Activated T-cell treated with anti-CD3 and anti-CD28 coated beads, Interleukin-2, amount 50 U/mL, for 48 hours (primary cell): Measurements from ENCODE around the gene NHS.
"Not testable (repeated sequence)": the region's sequence is repeated elsewhere in the genome, so short reads cannot be mapped to it uniquely, and the experiment has no call there.

ENCODE experiments used
- DNase-seq, 2 experiments: peaks; one replicate each; pipeline ENCODE4 v3.0.0-alpha.2; 2020

Gene NHS

DNA sequence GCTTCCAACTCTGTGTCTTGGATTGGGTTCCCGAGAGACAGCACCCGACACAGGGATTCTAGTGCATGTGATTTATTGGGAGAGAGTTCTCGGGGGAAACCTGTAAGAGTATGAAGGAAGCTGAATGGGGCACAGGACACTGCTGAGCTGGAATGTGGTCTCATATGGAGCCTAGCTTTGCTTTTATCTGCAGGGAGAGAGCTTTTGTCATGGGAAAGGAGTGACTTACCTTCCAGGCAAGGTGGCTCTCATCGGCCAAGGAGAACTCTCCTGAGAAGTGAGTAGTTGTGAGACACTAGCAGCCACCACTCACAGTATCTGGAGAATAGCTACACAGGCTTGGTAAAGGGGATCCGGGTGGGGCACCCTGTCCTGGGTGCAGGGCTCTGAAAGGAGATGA lies 124.5 kb downstream of the NHS start:
- no peak for DNase-seq

DNA sequence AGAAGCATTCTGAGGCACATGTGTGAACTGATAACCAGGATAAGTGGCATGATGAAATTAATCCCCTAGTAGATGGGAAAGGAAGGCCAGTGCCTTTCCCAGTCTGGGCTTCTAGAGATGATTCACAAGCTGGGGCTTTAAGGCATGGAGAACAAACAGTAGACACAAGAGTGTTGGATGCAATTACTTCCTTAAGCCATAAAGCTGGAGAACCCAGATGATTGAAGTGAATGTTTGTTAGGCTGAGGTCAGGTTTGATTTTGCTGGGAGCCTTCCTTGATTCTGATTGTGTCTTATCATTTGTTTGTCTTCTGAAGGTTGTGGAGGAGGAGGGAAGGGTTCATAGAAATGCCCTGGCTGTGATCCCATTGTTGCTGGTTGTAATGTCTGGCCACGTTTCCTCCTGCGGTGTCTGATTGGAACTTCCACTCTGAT lies 125.2 kb downstream of the NHS start:
- no peak for DNase-seq

DNA sequence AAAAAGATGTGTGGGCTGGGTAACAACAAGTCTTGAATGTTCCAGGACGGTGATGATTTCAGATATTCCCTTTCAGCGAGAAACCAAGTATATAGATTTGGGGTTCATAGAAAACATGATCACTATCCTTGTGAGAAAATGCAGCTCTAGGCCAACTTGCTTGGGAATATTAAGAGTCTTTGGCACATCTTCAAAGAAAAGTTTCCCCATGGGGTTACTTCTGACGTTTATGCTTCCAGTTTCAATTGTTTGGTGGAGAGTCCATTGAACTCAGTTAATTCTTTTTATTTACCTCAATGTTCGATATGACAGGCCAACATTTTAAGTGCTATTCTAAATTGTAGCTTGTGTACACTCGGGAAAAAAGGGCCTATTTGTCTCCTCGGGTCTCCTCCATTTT lies 126.7 kb downstream of the NHS start:
- DNase-seq: no peak

GRCh38 chrX:17506352-17506751 lies 131.4 kb downstream of the NHS start:
- DNase-seq: not testable (repeated sequence)

GRCh38 chrX:17511556-17511955 lies 136.6 kb downstream of the NHS start:
- DNase-seq: no peak

DNA sequence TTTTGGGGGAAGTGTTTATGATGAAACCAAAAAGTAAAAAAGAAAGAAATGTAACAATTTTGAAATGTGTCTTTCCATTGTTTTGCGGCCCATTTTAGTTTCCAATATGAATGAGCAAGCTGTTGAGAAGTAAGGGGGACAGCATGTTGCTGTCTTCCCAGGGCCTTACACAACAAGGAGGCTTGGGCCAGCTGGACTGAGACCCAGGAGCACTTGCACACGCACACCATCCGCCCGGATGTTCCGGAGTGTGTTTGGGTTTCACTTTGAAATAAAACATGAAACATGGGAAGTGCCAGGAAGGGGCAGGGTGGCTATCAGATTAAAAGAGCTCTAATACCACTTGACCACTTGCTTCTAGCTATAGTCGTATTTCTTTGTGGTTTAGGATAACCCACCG lies 144.4 kb downstream of the NHS start:
- DNase-seq: no peak

DNA sequence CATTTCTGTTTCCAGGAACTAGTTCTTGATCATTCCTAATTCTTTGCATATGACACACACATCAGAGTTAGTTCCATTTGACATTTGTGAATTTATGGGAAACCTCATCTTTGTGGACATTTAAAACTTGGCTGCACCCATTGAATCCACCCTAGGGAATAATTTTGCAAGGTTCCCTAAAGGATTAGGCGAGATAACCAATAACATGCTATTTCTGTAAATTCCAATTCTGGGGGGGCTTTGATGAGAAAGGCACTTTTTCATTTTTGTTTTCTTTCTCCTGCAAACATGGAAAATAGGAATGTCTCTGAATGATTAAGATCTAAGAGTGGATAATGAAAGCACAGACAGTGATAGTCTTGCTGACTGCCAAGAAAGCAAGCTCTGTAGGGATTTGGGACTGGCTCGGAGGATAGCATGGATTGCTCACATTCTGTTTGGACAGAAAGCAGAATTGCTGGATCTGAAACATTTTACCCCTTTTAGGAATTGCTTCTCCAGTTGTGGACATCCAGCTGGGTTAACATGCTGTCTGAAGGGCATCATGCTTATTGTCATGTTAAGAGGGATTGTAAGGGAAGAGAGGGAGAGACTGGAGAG lies 145.1 kb downstream of the NHS start:
- DNase-seq: no peak

- DNase-seq: no peak
Observed at GRCh38 chrX:17521871-17522693, 147.1 kb downstream of the NHS start.

DNA sequence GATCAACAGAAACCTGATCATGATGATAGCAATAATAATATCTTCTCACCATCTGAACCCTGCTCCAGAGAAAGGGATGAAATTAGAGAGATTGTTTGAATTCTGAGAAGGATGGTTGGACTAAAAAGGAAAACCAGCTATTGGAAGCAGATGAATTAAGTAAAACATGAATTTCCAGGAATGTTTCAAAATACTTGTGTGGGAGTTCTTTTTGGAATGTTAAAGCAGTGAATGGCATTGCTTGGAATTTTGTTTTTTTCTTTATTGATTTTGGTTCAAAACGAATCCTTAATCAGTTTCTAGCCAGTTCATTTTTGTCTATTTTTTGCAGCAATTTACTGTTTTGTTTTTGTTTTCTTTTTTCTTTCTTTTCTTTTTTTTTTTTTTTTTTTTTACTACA lies 150.3 kb downstream of the NHS start:
- no peak for DNase-seq

DNA sequence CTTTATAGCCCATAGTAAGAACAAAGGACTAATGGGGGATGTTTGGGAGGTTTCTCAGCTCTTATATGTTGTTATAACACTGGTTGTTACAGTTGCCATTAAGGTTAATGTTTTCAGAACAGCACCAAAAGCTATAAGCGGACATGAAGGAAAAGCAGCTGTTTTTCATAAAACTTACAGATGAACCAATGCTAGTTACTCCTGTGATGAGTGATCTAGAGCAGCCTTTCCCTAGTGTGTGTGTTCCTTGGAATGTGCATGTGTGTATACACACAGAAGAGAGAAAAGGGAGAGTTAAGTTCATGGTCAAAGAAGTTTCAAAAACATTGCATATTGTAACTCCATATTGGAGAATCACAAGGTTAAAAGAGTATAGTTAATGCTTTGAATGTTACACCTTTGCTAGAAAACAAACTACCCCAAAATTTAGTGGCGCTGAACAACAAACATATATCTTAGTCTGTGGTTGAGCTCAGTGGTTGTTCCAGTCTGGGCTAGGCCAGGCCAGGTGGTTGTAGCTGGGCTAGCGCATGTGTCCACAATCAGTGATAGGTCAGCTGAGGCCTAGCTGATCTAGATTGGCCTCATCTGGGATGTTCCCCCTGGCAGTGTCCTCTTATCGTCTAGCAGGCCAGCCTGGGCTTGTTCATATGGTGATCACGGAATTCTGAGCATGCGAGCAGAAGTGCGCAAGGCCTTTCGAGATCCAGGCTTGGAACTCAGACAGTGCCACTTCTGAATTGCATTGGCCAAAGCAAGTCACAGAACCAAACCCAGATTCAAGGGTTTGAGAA lies 151.0 kb downstream of the NHS start:
- no peak for DNase-seq

GRCh38 chrX:17527135-17527701 lies 152.2 kb downstream of the NHS start:
- DNase-seq: no peak

DNA sequence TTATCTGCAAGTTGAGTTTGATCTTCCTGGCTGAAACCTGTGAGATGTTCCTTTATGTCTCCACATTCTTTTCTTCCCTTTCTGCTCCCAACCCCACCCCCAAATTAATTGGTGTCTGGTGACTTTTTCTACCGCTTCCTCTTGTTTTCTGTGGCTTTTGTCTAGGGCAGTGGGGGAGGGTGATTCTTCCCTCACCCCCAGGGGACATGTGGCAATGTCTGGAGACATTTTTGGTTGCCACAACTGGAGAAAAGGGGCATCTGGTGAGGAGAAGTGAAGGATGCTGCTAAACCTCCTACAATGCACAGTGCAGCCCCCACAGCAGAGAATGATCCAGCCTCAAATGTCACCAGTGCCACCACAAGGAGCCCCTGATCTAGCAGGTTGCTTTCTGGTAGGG lies 152.9 kb downstream of the NHS start:
- no peak for DNase-seq

- DNase-seq: no peak
Observed at GRCh38 chrX:17529151-17529745, 154.2 kb downstream of the NHS start.

DNA sequence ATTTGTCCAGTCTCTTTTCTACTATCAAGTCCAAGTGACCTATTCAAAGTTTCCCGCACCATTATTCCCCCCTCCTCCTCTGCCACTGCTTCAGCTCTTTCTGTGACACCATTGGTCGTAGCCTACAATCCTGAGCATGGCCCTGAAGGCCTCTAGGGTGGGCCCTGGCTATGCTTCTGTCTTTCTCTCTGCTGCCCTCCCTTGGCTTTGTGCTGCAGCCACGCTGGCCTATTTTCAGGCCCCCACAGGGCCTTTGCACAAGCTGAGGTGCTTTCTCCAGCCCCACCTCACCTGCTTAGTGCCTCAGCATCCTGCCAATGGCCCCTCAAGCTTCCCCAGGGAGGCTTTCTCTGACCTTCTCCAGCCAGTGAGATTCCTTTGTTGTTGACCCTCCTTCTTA lies 156.5 kb downstream of the NHS start:
- DNase-seq: no peak

DNA sequence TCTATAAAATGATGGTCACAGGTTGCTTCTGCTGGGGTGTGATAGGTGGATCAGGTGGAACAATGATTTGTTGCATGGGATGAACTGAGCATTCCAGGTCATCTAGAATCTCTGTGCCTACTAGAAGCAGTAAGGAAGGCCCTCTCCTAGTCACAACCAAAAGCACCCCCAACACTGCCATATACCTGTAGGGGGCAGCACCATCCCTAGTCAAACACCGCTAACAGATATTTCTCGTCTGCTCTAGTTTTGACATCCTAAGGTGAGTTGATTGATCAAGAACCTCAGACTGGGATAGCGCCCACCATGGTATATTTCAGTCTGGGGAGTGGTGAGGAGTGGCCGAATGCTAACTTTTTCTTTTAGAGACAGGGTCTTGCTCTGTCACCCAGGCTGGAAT lies 160.2 kb downstream of the NHS start:
- peak; percentile 69 to 71 for DNase-seq

DNA sequence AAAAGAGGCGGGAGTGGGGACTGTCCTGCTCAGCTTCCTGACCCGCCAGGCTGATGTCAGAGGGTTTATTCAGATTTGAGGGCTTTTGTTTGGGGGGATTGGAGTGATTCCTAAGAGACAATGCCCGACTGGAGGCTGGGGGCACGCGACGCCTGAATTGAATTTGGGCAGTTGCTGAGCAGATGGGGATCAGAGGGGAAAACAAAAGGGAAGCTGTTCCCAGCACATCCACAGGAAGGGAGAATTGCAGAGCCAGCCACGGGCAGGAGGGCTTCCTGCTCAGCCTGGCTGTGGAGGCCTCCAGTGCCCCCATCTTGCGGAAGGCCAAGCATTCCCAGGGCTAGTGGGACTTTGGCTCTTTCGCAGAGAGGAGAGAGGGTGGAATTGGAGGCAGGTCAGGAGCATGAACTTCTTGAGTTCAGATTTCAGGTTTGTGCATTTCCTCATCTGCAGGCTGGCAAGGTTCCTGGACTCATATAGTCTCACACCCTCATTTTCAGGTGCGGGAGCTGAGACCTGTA lies 162.8 kb downstream of the NHS start:
- DNase-seq: no peak

DNA sequence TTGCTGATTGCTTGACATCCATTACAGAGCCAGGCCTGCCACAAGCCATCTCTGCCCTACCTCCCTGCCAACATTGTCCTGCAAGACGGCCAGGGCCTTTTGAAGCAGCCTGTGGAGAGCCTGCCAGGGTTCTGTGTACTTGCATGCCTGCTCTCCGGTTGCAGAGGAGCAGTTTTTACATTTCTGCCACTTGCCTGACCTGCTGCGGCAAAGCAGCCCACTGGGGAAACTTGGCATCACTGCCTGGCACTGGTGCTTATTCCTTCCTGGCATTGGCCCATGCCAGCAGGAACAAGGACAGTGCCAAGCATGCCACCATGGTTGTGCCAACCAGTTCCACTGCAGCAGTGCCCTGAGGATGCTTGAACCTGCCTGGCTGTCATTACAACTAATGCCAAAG lies 167.1 kb downstream of the NHS start:
- no peak for DNase-seq

DNA sequence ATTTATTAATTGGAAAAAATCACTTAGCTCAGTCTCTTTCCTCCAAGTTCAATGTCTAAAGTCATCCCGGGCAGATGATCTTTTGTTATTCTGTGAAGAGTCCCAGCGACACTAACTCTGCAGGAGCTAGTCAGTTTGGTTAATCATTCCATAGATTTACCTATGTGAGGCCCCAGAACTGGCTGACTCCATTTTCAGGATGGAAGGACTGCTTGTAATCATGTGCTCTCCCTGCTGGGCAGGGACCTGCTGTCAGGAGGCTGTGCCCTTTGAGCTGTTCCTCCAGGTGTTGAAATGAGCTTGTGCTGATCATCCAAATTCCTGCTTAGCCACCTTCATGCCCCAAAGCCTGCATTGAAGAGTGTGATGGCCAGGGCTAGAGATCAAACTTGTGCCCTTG lies 169.8 kb downstream of the NHS start:
- DNase-seq: no peak

- no peak for DNase-seq
Observed at GRCh38 chrX:17546356-17546755, 171.4 kb downstream of the NHS start.

- DNase-seq: no peak
Observed at GRCh38 chrX:17547658-17548057, 172.7 kb downstream of the NHS start.

DNA sequence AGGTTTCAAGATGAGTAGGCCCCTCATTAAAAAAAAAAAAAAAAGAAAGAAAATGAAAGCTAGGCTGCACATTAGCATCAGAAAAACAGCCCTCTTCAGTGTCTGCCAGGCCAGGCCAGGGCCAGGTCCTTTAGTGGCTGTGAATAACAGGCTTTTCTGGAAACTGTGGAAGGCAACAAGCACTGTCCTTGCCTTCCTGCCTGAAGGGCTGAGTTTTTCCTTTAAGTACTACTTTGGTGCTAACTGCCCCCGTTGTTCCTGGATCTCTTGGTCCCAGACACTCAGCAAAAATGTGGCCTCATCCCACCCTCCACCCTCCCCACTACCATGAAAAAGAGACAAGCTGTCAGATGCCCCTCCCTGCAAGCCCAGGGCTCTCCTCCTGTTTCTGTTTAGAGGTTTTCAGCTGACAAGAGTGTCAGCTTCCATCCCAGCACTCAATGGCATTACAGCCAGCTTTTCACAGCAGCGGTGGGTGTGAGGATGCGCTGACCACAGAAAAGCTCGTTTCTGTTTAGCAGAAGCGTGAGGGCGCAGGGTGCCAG lies 174.2 kb downstream of the NHS start:
- DNase-seq: no peak

DNA sequence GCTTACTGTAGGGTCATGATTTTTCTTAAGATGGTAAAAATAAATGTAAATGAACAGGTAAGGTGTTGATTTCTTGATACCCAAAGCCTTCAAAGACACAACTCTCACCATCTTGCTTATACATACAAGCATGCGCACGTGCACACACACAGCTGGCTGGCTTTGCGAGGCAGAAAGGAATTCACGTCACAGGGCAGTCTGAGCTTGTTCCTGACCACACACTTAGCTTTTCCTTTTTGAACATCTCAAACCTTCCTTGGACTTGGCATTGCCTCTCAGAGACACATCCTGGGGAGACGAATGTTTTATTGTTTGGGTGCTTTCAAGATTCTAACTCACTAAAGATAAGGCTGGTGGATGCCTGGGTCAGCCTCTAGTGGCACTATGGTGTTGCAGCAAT lies 175.0 kb downstream of the NHS start:
- DNase-seq: no peak
